Endothelial cell of umbilical vein (primary cell): ENCODE data around the gene CAMTA1. TPM values are rescaled to one million over a fixed set of nuclear protein-coding genes. Genes with fewer than 3 reads are reported as not detected.

Experiments used
- BruUV-seq: library from RNA; stranded (reverse); fragments of 400-500 nt; replicated peaks from 2 replicates; lab custom pipeline; 2021; lab: Mats Ljungman, UMichigan
- CTCF ChIA-PET: fragments of 300-600, 350-600 bp; sonication (Branson Sonifier 250); formaldehyde crosslinking; loops from one replicate; lab custom pipeline; 2021; ENCODE audit warnings: antibody characterized with exemption, inconsistent platforms; lab: Charles Lee
- POLR2A ChIA-PET: fragments of 300-600, 350-600 bp; sonication (Branson Sonifier 250); formaldehyde crosslinking; loops from one replicate; lab custom pipeline; 2021; ENCODE audit warnings: antibody characterized with exemption, inconsistent platforms; lab: Charles Lee
- DNase-seq: peaks from one replicate; pipeline ENCODE4 v3.0.0-alpha.2; 2011; ENCODE audit warnings: low read depth, low spot score
- FAIRE-seq: peaks from 2 replicates; lab custom pipeline; 2011; peaks lifted over from hg19 to GRCh38; lab: Jason Lieb, UNC
- H2AFZ ChIP-seq: 2 replicates; pipeline ENCODE4 v1.6.0; 2012; ENCODE audit warnings: low read depth, low read length, control low read depth, inconsistent platforms
- H3K27ac ChIP-seq: 2 replicates; pipeline ENCODE4 v1.5.1; 2011; ENCODE audit warnings: low read depth, mild to moderate bottlenecking, control low read depth, low read length, moderate library complexity; ENCODE audit not compliant: insufficient read depth
- H3K27me3 ChIP-seq, 2 experiments: 2 replicates each; pipeline versions ENCODE4 v1.6.0 to v1.6.1; 2011; ENCODE audit warnings: low read length in 2 of 2, mixed read lengths in 1 of 2; ENCODE audit not compliant: control insufficient read depth in 2 of 2, insufficient read depth in 2 of 2
- H3K36me3 ChIP-seq, 2 experiments: 2 replicates in 1 of 2; 3 replicates in 1 of 2; pipeline ENCODE4 v1.5.1; 2011; ENCODE audit warnings: low read length in 2 of 2, mild to moderate bottlenecking in 1 of 2, moderate library complexity in 1 of 2; ENCODE audit not compliant: control insufficient read depth in 2 of 2, insufficient read depth in 2 of 2; ENCODE audit errors: extremely low read depth in 1 of 2
- H3K4me1 ChIP-seq: 3 replicates; pipeline ENCODE4 v1.5.1; 2011; ENCODE audit warnings: mild to moderate bottlenecking, low read length; ENCODE audit not compliant: control insufficient read depth, insufficient read depth; ENCODE audit errors: extremely low read depth
- H3K4me2 ChIP-seq: 2 replicates; pipeline ENCODE4 v1.6.1; 2011; ENCODE audit warnings: low read length, control low read depth, mixed read lengths; ENCODE audit not compliant: insufficient read depth
- H3K4me3 ChIP-seq, 3 experiments: fragments of 200-600 bp in 1 of 3; sonication (generic), shearing (Covaris generic) in 1 of 3; replicated peaks in 1 of 3; 2 replicates each; pipeline ENCODE4 v1.5.1; 2011 to 2016; ENCODE audit warnings: control low read depth in 3 of 3, low read length in 3 of 3, mild to moderate bottlenecking in 2 of 3, inconsistent platforms in 1 of 3, low read depth in 1 of 3, moderate library complexity in 1 of 3; ENCODE audit not compliant: insufficient read depth in 1 of 3
- H3K79me2 ChIP-seq: 2 replicates; pipeline ENCODE4 v1.6.0; 2012; ENCODE audit warnings: low read length, inconsistent platforms; ENCODE audit not compliant: control insufficient read depth, insufficient read depth
- H3K9ac ChIP-seq: replicated peaks from 2 replicates; pipeline ENCODE3; 2011; ENCODE audit warnings: low read length, control low read depth; ENCODE audit not compliant: insufficient read depth; ENCODE audit errors: extremely low read depth
- H3K9me1 ChIP-seq: replicated peaks from 3 replicates; pipeline ENCODE4 v1.6.0; 2011; ENCODE audit warnings: mild to moderate bottlenecking, low read length; ENCODE audit not compliant: control insufficient read depth, insufficient read depth; ENCODE audit errors: extremely low read depth
- H3K9me3 ChIP-seq: replicated peaks from 2 replicates; pipeline ENCODE4 v1.5.1; 2012; ENCODE audit warnings: low read length, inconsistent platforms; ENCODE audit not compliant: control insufficient read depth, insufficient read depth
- H4K20me1 ChIP-seq: replicated peaks from 2 replicates; pipeline ENCODE3; 2011; ENCODE audit warnings: mild to moderate bottlenecking, low read length; ENCODE audit not compliant: control insufficient read depth, insufficient read depth; ENCODE audit errors: extremely low read depth
- EZH2 ChIP-seq: IDR thresholded peaks from 2 replicates; pipeline ENCODE4 v1.6.1; 2012; ENCODE audit warnings: borderline replicate concordance, low read depth, mild to moderate bottlenecking, moderate library complexity, low read length, inconsistent platforms; ENCODE audit not compliant: severe bottlenecking
- FOS ChIP-seq: IDR thresholded peaks from 2 replicates; pipeline ENCODE4 v1.6.1; 2011; ENCODE audit warnings: mild to moderate bottlenecking, low read length, moderate library complexity, borderline replicate concordance; ENCODE audit not compliant: insufficient read depth
- GATA2 ChIP-seq: IDR thresholded peaks from 2 replicates; pipeline ENCODE4 v1.7.0; 2011; ENCODE audit warnings: low read depth, mild to moderate bottlenecking, moderate library complexity, mixed read lengths, low read length; ENCODE audit not compliant: insufficient read length, insufficient read depth
- JUN ChIP-seq: IDR thresholded peaks from 2 replicates; pipeline ENCODE4 v1.6.1; 2011; ENCODE audit warnings: borderline replicate concordance, low read depth; ENCODE audit not compliant: insufficient read length, insufficient read depth
- MYC ChIP-seq: IDR thresholded peaks from one replicate; pipeline ENCODE4 v1.6.1; 2011; ENCODE audit warnings: mild to moderate bottlenecking, low read depth, low read length
- POLR2A ChIP-seq: IDR thresholded peaks from 2 replicates; pipeline ENCODE4 v1.6.1; 2012; ENCODE audit warnings: low read depth, mild to moderate bottlenecking, control low read depth, low read length
- POLR2AphosphoS5 ChIP-seq: IDR thresholded peaks from 2 replicates; pipeline ENCODE4 v1.6.1; 2012; ENCODE audit warnings: low read depth, mild to moderate bottlenecking, control low read depth, low read length, moderate library complexity; ENCODE audit not compliant: insufficient read depth
- dilution Hi-C: fragments of 300-500 bp; cut with MboI; formaldehyde crosslinking; loops from one replicate; pipeline ENCODE4 v1.15.0; 2019; ENCODE audit warnings: low sequenced_read_pairs; ENCODE audit not compliant: extremely low pct_ligation_motif_present
- intact Hi-C: fragments of 100-400 bp; cut with micrococcal nuclease; formaldehyde crosslinking; loops from one replicate; pipeline ENCODE4 v1.10.0; 2022
- polyA plus RNA-seq, 4 experiments: library from polyadenylated mRNA; depleted of rRNA in 3 of 4; stranded (reverse) in 3 of 4; unstranded in 1 of 4; fragments of >200 nt; gene quantifications; 2 replicates each; pipeline versions ENCODE4 v1.2.1 to v1.2.3, GENCODE V29; 2011 to 2012; ENCODE audit warnings: missing spikeins in 1 of 4
- total RNA-seq: library from RNA; stranded (reverse); gene quantifications from 2 replicates; pipeline ENCODE4 v1.2.3, GENCODE V29; 2021
- TF ChIP-seq, protein P1 (sequence below): IDR thresholded peaks from 2 replicates; pipeline ENCODE4 v1.6.1; 2011; ENCODE audit not compliant: insufficient read depth, insufficient read length
- TF ChIP-seq, protein P2 (sequence below), 2 donors: IDR thresholded peaks; 1 replicate in 1 of 2; 2 replicates in 1 of 2; pipeline ENCODE4 v1.5.1; 2011; ENCODE audit warnings: low read length in 2 of 2, mild to moderate bottlenecking in 2 of 2, moderate library complexity in 2 of 2, control low read depth in 1 of 2, inconsistent platforms in 1 of 2, low read depth in 1 of 2; ENCODE audit not compliant: insufficient read depth in 1 of 2; ENCODE audit errors: extremely low read depth in 1 of 2

The CAMTA1 gene
- total and polyA plus RNA-seq, 2 donors (not counting 3 experiments of a cell fraction or from before 2014, with no cell fraction given), result 50.8 to 92.7 TPM

DNA sequence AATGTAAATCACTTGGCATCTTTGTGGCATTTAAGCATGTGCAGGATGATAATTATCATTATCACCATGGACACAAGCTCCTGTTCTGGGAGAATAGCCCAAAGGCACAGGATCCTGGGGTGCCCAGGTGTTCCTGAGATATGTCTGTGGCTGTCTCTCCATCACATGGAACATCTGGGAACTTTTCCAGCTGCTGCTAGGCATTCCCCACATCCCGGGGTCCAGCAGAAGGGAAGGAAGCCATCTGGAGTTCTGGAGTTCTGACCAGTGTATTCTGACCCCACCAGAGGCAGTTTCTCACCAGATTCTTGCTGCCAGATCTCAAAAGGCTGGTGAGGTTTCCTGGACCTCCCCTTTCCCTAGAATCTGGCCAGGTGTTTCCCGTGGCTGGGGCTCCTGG lies 726.1 kb downstream of the CAMTA1 start:
- BruUV-seq, result no TSS peak
- intact Hi-C loops, result no loop called here
- no peaks in the 10 kb centered on the region for H3K9me3 ChIP-seq
- DNase-seq (no peak), FAIRE-seq (no peak)
- POLR2A ChIA-PET, result no interaction called here
- H4K20me1 ChIP-seq, result no peaks in the 10 kb centered on the region
- H3K79me2 ChIP-seq, result no peaks in the 10 kb centered on the region
- dilution Hi-C loops, result no loop called here
- no peak overlapping the region for H3K27ac ChIP-seq
- no peaks in the 10 kb centered on the region for H3K4me1 ChIP-seq
- H3K4me3 ChIP-seq, result no peak overlapping the region
- H3K4me2 ChIP-seq, result no peak overlapping the region
- H2AFZ ChIP-seq, result no peak overlapping the region
- TF ChIP-seq POLR2AphosphoS5 (no peak), POLR2A (no peak), GATA2 (no peak), MYC (no peak), JUN (no peak), FOS (no peak), EZH2 (no peak)
- TF ChIP-seq, protein P1, sequence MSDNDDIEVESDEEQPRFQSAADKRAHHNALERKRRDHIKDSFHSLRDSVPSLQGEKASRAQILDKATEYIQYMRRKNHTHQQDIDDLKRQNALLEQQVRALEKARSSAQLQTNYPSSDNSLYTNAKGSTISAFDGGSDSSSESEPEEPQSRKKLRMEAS, result no peak
- TF ChIP-seq, protein P2, sequence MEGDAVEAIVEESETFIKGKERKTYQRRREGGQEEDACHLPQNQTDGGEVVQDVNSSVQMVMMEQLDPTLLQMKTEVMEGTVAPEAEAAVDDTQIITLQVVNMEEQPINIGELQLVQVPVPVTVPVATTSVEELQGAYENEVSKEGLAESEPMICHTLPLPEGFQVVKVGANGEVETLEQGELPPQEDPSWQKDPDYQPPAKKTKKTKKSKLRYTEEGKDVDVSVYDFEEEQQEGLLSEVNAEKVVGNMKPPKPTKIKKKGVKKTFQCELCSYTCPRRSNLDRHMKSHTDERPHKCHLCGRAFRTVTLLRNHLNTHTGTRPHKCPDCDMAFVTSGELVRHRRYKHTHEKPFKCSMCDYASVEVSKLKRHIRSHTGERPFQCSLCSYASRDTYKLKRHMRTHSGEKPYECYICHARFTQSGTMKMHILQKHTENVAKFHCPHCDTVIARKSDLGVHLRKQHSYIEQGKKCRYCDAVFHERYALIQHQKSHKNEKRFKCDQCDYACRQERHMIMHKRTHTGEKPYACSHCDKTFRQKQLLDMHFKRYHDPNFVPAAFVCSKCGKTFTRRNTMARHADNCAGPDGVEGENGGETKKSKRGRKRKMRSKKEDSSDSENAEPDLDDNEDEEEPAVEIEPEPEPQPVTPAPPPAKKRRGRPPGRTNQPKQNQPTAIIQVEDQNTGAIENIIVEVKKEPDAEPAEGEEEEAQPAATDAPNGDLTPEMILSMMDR (IDR thresholded peaks at IDR 0.05; ENCODE audit: extremely low read depth in 1 of 2, insufficient read depth in 1 of 2, low read depth in 1 of 2, low read length in 2 of 2), result no peak
- CTCF ChIA-PET, result no interaction called here
- H3K9me1 ChIP-seq, result no peaks in the 10 kb centered on the region
- no peak overlapping the region for H3K9ac ChIP-seq
- peaks cover 0 to 1% of the 10 kb centered on the region in 2 experiments for H3K27me3 ChIP-seq
- no peaks in the 10 kb centered on the region for H3K36me3 ChIP-seq
